A673 (cell line): Measurements from ENCODE around the gene LAMA5. TPM values are rescaled to one million over a fixed set of nuclear protein-coding genes. Genes with fewer than 3 reads are reported as not detected.

Experiments
- BruUV-seq: library from RNA; stranded (reverse); fragments of 400-500 nt; replicated peaks from 2 replicates; lab custom pipeline; 2021; lab: Mats Ljungman, UMichigan
- CTCF ChIA-PET: fragments of 300-600 bp; sonication (Branson Sonifier 250); formaldehyde crosslinking; loops from one replicate; lab custom pipeline; 2022; ENCODE audit warnings: antibody characterized with exemption; lab: Charles Lee
- POLR2A ChIA-PET: fragments of 300-600 bp; sonication (Branson Sonifier 250); formaldehyde crosslinking; loops from one replicate; lab custom pipeline; 2022; ENCODE audit warnings: antibody characterized with exemption; ENCODE audit not compliant: low non-redundant PET; lab: Charles Lee
- DNase-seq: peaks from one replicate; pipeline ENCODE4 v3.0.0-alpha.2; 2015; ENCODE audit warnings: low spot score
- H3K27ac ChIP-seq: fragments of 200-600 bp; sonication (generic); 2 replicates; pipeline ENCODE4 v1.5.1; 2016; ENCODE audit warnings: mixed run types, low read depth, mild to moderate bottlenecking, mixed read lengths, antibody characterized with exemption, low read length; ENCODE audit not compliant: poor library complexity, severe bottlenecking
- H3K27me3 ChIP-seq: fragments of 200-600 bp; sonication (generic); replicated peaks from 2 replicates; pipeline ENCODE4 v1.6.1; 2017; ENCODE audit warnings: mixed run types, low read depth, mild to moderate bottlenecking, mixed read lengths, antibody characterized with exemption, low read length; ENCODE audit not compliant: insufficient read depth, poor library complexity
- H3K36me3 ChIP-seq: fragments of 200-600 bp; sonication (generic); 2 replicates; pipeline ENCODE4 v1.6.1; 2016; ENCODE audit warnings: mixed run types, mild to moderate bottlenecking, mixed read lengths, antibody characterized with exemption, low read length; ENCODE audit not compliant: insufficient read depth, poor library complexity, severe bottlenecking
- H3K4me1 ChIP-seq: fragments of 200-600 bp; sonication (generic); 2 replicates; pipeline ENCODE4 v1.6.1; 2017; ENCODE audit warnings: mixed run types, mild to moderate bottlenecking, mixed read lengths, antibody characterized with exemption, low read length; ENCODE audit not compliant: insufficient read depth, poor library complexity, severe bottlenecking
- H3K4me3 ChIP-seq: fragments of 200-600 bp; sonication (generic); 2 replicates; pipeline ENCODE4 v1.5.1; 2016; ENCODE audit warnings: low read depth, mixed run types, mild to moderate bottlenecking, mixed read lengths, low read length; ENCODE audit not compliant: poor library complexity, severe bottlenecking
- H3K9me3 ChIP-seq: fragments of 200-600 bp; sonication (generic); 2 replicates; pipeline ENCODE4 v1.6.1; 2016; ENCODE audit warnings: mixed run types, low read depth, mild to moderate bottlenecking, mixed read lengths, antibody characterized with exemption, low read length; ENCODE audit not compliant: poor library complexity, severe bottlenecking
- CTCF ChIP-seq: fragments of 300-800, 200-600 bp; sonication (generic); conservative IDR thresholded peaks from 2 replicates; pipeline ENCODE4 v1.5.1; 2017; ENCODE audit warnings: low read depth, mild to moderate bottlenecking, antibody characterized with exemption, low read length, moderate library complexity, mixed read lengths
- EZH2 ChIP-seq: fragments of 200-600 bp; sonication (generic); IDR thresholded peaks from 2 replicates; pipeline ENCODE4 v1.6.1; 2017; ENCODE audit warnings: borderline replicate concordance, low read depth, mild to moderate bottlenecking, mixed read lengths, antibody characterized with exemption, low read length; ENCODE audit not compliant: poor library complexity, severe bottlenecking
- intact Hi-C: fragments of 100-400 bp; cut with micrococcal nuclease; formaldehyde crosslinking; loops from one replicate; pipeline ENCODE4 v1.10.0; 2022; ENCODE audit not compliant: unreplicated experiment
- total RNA-seq: library from RNA; stranded (reverse); gene quantifications from 2 replicates; pipeline ENCODE4 v1.2.3, GENCODE V29; 2021

The LAMA5 gene
- total RNA-seq, 1 experiment from 2014 or later: 4.2 TPM

DNA sequence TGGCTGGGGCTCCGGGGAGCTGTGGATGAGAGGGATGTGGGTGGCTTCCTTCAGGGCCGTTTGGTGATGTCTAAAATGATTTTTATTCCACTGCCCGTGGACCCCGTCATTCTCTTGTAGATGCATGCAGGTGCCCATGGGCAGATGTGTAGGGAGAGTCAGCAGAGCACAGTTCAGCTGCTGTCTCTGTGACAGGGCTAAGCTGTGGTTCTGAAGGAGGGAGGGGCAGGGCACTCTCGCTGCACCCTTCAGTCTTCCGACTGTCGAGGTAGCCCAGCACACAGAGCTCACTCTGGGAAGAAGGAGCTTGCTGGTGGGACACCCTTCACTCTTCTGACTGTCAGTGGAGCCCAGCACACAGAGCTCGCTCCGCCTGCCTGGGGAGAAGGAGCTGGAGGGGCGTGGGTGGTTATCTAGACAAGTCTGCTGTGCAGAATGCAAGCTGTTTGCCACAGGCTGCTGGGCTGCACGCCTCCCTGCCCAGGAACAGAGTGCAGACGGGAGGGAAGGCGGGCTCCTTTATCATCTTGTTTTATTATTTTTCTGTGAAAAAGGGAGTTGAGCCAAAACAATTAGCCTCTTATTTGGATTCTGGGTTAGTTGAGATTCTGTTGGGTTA is 92.7 kb downstream of the LAMA5 start:
- H3K9me3 ChIP-seq: no peaks in the 10 kb centered on the region
- BruUV-seq: no TSS peak
- intact Hi-C loops: no loop called here
- no peaks in the 10 kb centered on the region for H3K27me3 ChIP-seq
- peaks cover 9% of the 10 kb centered on the region for H3K36me3 ChIP-seq
- H3K27ac ChIP-seq: no peak overlapping the region
- TF ChIP-seq EZH2: no peak
- no peak for TF ChIP-seq CTCF
- no peaks in the 10 kb centered on the region for H3K4me1 ChIP-seq
- no peak overlapping the region for H3K4me3 ChIP-seq
- ChIA-PET CTCF (no interaction called here), POLR2A (no interaction called here)
- DNase-seq: no peak

GRCh38 chr20:62273416-62273815 is 93.7 kb downstream of the LAMA5 start:
- H3K36me3 ChIP-seq: peaks cover 7% of the 10 kb centered on the region
- no peak overlapping the region for H3K27ac ChIP-seq
- TF ChIP-seq EZH2 (no peak), CTCF (no peak)
- H3K4me1 ChIP-seq: no peaks in the 10 kb centered on the region
- intact Hi-C loops: no loop called here
- ChIA-PET POLR2A (no interaction called here), CTCF (no interaction called here)
- no peaks in the 10 kb centered on the region for H3K27me3 ChIP-seq
- no peak overlapping the region for H3K4me3 ChIP-seq
- H3K9me3 ChIP-seq: no peaks in the 10 kb centered on the region
- no peak for DNase-seq
- BruUV-seq: no TSS peak

DNA sequence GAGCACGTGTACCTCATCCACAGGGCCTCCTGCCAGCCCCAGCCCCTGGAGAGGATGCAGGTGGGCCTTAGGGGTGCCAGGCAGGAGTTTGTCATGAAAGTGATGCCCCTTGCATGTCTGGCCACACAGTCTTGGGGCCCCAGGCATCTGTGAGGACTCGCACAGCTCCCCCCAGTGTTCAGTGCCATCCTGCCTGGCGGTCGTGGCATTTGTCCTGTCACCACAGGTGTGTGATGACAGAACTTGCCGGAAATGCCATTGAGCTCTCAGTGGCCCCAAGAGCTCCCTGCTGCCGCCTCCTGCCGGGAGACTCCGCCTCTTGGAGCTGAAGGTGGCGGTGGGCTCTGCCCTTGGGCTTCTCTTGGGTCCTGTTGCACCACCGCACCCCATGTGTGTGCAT is 94.9 kb downstream of the LAMA5 start:
- Histone ChIP-seq H3K9me3 (no peaks in the 10 kb centered on the region), H3K27me3 (no peaks in the 10 kb centered on the region), H3K27ac (no peak overlapping the region), H3K4me3 (no peak overlapping the region), H3K36me3 (peaks cover 7% of the 10 kb centered on the region), H3K4me1 (no peaks in the 10 kb centered on the region)
- ChIA-PET POLR2A (no interaction called here), CTCF (interaction anchor here (0.6 kb wide), 1 partner anchor 228 kb away, joined by 6 read pairs; no protein-coding TSS in a partner anchor)
- intact Hi-C loops: no loop called here
- TF ChIP-seq EZH2 (no peak), CTCF (no peak)
- DNase-seq: no peak
- BruUV-seq: no TSS peak
